Skeletal muscle cell (primary cell): ENCODE measurements around the gene TEX52.

Experiments used
- DNase-seq: peaks from one replicate; pipeline ENCODE4 v3.0.0-alpha.2; 2010; ENCODE audit warnings: low read depth
- H3K4me3 ChIP-seq: 2 replicates; pipeline ENCODE4 v1.5.1; 2011; ENCODE audit warnings: low read depth, mild to moderate bottlenecking, control low read depth, low read length, moderate library complexity

TEX52 gene

DNA sequence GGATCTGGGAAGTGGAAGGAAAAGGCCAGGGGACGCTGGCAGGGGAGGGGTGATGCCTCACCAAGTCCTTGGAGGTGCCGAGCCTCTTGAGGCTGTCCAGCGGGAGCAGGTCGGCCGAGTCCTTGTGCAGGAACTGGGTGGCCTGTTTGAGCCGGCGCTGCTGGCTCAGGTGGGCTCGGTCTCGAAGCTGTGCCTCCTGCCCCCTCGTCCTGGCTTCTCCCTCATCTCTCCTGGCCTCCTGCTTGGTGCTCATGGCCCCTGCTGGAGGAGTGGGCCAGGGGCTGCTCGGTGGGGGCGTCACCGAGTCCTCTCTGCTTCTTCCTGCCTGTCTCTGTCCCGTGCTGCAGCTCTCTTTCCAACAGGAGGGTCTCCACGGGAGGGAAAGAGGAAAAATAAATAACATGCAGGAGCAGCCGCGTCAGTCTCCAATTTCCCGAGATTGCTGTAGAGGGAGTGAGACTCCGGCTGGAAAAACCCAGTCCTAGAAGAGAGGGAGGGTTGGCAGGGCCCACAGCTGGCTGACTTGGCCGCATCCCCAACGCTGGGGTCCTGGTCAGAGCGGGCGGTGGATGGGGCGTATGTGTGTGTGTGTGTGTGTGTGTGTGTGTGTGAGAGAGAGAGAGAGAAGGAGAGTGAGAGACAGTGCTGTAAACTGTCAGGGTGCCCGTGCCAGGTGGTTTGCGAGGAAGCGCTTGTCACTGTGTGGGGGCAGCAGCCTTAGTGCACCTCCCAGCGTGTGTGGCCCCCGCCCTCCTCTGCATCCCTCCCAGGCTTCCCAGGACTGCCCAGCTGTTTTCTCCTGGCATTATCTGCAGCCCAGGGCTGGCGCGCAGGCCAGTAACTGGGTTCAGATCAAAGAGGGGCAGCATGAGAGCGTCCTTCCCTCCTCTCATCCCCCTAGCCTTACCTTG, 22.0 kb downstream of the TEX52 start, which contains the start of gene NRIP2:
TSS of gene NRIP2 (minus strand) at position 455 of the 911 bp plus-strand sequence. CDS start at position 403, 52 bp downstream.
- peak within 1 kb of the TSS; percentile 17 for H3K4me3 ChIP-seq
- DNase-seq: peak; percentile 61

DNA sequence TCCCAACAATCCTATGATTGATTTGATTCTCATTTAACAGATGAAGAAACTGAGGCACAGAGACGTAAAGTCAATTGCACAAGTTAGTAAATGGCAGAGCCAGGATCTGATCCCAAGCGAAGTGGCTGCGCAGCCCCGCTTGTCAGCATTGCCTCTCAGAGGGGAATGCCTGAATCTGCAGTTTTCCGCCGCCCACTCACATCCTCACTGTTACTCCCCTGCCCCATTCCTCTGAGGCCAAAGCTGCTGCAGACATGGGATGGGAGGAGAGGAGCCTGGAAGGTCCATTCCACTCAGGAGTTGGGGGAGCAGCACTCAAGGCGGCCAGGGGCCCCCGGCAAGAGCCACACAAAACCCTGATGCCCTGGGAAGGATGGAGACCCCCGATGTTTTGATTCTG, 23.0 kb downstream of the TEX52 start:
- DNase-seq: no peak
- no peak overlapping the region for H3K4me3 ChIP-seq

DNA sequence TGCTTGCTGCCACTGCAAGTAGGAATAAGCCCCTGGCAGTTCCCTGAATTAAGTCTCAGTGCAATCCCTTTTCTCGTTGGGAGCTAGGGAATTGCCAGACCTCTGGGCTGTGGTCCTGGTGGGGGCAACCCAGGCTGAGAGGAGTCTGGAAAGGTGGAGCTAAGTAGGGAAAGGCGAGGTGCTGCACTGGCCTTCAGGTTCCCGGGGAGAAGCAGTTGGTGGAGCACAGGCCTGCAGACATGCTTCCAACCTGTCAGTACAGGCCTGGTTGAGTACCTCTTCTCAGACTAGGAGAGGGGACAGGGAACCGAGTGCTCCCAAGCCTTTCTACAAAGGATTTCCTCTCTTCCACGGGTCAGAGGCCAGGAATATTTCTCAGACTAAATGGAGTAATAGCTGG, 23.5 kb downstream of the TEX52 start:
- no peak overlapping the region for H3K4me3 ChIP-seq
- no peak for DNase-seq

DNA sequence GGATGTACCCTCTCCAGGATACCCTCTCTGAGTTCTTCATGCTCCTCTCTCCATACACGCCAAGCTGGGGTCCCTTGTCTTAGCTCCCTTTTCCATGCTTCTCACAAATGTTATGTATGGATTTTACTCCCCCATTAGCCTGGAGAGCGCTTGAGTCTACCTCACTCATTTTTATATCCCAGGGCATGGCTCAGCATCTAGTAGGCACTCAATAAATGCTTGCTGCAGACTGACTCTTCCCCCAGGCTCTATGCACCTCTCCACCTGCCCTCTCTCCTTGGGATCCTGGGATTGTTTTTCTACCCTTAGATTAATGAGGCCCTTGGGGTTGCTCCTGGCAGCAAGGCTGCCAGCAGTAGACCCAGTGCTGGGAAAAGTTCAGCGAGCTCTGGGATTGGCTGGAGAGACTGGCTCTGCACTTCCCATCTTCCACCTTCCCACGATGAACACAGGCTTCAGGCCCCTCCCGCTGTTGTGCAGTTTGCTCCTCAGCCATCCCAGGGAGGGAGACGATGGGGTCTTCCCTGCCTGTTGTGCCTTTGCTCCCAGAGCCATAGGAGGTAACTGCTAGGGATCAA, 24.2 kb downstream of the TEX52 start:
- no peak overlapping the region for H3K4me3 ChIP-seq
- DNase-seq: no peak

DNA sequence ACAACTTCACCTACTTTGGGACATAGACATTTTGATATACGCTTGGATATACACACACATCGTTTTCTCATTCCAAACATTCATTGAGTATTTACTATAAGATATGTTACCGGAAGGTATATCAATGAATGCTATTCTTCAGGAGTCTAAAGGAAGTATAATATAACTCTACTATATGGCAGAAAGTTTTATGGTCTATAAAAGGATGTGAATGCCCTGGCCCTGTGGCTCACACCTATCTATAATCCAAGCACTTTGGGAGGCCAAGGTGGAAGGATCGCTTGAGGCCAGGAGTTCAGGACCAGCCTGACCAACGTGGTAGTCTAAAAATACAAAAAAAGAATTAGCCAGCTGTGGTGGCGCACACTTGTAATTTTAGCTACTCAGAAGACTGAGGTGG, 27.6 kb downstream of the TEX52 start:
- DNase-seq: no peak
- no peak overlapping the region for H3K4me3 ChIP-seq

DNA sequence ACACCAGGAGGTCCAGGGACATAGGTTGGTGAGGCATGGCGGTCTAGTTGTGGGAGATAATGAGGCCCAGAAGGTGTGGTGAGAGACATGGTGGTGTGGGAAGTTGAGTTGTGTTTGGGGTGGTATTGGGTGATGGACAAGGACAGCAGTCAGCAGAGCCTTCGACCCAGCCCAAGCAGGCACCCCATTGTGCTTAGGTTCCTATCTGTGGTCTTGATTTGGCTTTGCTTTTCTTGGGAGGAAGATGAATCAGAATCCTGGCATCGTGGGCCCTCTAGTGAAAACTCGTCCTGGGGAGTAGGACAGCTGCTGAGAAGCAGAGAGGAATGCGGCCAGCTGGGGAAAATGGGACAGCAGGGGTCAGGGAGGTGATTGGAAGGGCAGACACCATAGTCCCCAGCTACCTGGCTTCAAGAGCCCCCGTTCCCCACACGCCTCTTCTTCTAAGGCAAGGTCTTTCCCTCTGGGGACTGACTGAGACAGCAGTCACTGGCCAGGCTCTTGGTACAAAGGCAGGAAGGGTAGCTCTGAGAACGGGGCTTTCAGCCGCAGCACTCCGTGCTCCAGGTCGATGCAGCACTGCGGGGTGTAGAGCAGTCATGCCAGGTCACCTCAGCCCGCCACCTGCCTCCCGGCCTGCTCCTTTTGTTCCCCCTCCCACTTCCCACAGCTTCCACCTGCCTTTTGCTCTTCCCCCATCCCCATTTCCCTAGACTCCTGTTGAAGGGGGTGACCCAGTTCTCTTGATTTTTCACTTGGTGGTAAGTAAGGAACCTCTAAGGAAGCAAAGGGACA, 29.9 kb downstream of the TEX52 start:
- no peak for DNase-seq
- H3K4me3 ChIP-seq: no peak overlapping the region

DNA sequence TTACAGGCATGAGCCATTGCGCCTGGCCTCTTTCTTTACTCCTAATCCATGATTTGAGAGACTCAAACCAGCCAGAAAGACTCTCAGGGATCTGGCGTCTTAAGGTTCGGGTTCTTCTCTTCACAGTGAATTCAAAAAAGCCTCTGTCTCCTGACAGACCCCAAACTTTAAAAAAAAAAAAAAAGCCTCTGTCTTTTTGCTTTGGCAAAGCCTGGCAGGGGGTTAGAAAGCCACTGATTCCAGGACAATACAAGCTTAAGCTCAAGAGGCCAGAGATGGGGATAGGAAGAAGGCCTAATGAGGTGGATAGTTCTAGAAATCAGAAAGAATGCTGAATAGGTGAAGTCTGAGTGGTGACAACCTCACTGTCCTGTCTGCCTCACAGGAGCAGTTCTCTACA, 30.8 kb downstream of the TEX52 start:
- H3K4me3 ChIP-seq: no peak overlapping the region
- DNase-seq: no peak

DNA sequence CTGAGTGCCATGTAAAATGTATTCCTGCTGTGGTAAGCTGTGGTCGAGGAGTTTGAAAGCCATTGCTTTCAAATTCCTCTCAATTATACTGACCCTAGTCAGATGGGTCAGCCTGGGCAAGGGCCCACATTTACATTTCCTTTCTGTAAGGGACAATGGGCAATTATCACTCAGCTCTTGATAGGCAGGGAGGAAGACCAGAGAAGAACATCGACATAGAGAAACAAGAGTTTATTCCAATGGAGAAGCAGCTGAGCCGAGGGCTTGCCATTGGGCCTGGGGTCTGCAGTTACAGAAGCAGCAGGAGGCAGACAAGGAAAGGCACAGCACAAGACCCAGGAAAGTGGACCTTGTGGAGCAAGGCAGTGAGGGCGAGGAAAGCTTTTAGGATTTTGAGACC, 31.7 kb downstream of the TEX52 start:
- H3K4me3 ChIP-seq: no peak overlapping the region
- DNase-seq: no peak

DNA sequence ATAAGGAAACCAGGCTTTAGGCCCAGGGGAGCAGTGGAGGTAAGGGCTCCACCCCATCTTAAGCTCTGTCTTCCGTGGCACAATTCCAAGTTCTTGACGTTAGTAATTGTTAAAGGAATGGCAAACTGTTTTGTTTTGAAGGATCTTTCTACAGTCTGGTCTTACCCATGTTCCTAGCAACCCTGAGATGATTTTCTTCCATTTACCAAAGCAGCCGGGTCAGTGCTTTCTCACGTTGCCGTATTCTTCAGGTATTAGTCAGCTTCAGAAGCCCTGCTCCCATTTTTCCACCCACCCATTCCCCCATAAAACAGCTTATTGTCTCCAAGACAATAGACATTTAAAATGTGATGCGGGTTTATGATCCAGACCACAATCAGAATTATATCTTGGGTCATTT, 32.3 kb downstream of the TEX52 start:
- no peak overlapping the region for H3K4me3 ChIP-seq
- DNase-seq: no peak

DNA sequence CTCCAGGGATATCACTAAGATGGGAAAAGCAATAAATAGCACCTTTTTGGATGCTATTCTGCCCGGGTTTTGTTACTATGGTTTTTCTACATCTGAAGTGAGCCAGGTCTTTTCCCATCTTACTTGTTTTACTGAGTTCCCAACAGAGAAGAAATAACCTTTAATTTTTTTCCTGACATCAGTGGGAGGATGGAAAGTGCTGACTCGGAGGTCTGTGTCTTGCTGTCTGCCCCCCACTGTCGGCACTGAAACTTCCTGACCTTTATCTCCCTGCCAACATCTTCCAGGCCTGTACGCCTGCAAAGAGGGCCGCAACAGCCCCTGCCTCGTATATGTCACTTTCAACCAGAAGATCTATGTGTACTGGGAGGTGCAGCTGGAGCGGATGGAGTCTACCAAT, 33.4 kb downstream of the TEX52 start:
- H3K4me3 ChIP-seq: no peak overlapping the region
- no peak for DNase-seq

DNA sequence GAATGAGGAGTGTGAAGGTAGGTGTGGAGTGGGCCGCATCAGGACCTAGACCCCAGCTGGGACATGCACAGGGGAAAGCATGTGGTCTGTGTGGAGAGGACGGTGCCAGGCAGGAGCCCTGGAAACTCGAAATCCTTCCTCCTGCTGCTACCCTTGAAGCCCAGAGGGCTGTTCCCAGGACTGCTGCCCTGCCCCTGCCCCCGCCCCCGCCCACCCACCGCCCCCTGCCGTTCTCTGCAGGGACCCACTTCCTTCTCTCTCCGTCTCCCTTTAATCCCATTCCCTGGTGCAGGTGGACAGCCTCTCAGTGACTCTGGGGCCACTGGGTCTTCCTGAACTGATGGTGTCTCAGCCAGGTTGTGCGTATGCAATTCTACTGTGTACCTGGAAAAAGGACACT, 36.4 kb downstream of the TEX52 start:
- no peak for DNase-seq

DNA sequence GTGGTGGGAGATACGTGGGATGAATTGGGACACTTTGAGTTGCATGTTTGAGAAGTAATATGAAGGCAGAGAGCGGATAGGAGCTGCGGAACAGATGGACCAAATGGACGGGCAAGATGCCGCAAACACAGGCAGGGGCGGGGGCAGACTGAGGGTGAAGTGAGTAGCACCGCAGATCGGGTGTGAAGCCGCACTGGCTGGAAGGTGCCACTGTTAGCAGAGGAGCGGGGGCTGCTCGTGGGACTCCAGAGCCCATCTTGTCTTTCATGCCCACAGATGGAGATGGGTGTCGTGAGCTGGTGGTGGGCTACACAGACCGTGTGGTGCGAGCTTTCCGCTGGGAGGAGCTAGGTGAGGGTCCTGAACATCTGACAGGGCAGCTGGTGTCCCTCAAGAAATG, 37.0 kb downstream of the TEX52 start:
- no peak for DNase-seq
- no peak overlapping the region for H3K4me3 ChIP-seq

More for the DNA sequence above, 36.4 kb downstream of the TEX52 start:
- no peak overlapping the region for H3K4me3 ChIP-seq

DNA sequence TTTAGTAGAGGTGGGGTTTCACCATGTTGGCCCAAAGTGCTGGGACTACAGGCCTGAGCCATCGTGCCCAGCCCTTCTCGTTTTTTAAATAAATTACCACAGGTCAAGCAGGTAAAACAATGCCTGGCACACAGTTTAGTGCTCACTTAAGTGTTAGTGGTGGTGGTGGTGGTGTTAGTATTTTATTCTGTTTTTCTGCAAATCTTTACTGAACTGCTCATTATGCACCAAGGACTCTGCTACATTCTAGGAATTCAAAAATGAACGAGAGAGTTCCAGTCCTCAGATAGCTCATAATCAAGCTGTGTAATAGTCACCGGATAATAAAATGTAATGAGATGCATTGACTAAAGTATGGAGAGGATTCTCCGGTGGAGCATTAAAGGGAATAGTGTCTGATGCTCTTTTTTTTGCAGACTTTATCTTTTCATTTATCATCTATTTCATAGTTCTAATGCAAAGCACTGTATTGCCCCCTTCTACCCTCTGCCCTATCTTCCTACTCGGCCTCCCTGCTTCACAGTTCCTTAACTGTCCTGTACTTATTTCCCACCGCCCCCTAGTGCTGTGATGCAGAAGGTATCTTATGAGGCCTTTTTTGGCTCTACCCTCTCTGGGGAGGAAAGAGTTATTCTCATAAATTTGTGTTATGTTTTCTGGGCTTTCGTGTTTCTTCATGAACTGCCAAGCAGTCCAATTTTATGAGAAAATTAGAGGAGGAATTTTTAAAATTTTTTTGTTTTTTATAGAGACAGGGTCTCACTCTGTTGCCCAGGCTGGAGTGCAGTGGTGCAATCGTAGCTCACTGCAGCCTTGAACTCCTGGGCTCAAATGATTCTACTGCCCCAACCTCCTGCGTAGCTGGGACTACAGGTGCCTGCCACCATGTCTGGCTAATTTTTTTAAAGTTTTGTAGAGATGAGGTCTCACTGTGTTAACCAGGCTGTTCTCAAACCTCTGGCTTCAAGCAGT, 43.3 kb downstream of the TEX52 start:
- peak overlapping the region; percentile 67 for H3K4me3 ChIP-seq
- no peak for DNase-seq

DNA sequence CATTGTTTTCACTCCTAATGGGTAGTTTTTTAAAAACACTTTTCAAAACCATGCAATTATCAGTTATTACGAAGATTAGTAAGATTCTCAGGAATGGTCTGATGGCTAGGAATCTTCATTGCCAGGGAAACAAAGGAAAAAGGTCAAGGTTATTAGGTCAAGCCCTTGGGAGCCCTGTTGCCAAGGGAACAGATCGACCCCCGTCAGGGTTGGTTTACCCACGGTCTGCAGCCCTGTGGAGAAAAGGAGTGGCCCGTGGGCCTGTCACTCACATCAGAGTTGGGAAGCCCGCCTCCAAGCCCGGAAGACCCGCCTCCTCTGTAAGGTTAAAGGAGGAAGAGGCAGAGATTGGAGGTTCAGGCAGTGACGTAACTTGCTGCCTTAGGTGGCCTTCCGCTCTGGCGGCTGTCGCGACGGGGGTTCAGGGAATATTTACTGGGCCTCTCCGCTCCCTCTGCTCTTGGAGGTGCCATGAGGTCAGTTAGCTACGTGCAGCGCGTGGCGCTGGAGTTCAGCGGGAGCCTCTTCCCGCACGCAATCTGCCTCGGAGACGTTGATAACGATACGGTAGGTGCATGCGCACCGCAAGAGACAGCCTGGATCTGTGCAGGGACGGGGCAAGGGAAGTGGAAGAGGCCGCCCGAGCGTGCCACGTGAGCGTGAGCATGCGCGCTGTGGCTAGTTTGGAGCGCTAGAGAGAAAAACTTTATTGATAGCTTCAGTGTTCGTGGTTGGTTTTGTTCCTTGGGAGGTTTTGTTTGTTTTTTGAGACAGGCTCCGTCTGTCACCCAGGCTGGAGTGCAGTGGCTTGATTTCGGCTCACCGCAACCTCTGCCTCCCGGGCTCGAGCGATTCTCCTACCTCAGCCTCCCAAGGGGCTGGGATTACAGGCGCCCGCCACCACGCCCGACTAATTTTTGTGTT, 44.3 kb downstream of the TEX52 start, which contains the start of gene ITFG2:
TSS of gene ITFG2 (plus strand) at position 379 of the 924 bp plus-strand sequence. CDS start at position 472, 93 bp downstream.
- peak; percentile 94 for DNase-seq
- peak within 1 kb of the TSS; percentile 67 for H3K4me3 ChIP-seq

DNA sequence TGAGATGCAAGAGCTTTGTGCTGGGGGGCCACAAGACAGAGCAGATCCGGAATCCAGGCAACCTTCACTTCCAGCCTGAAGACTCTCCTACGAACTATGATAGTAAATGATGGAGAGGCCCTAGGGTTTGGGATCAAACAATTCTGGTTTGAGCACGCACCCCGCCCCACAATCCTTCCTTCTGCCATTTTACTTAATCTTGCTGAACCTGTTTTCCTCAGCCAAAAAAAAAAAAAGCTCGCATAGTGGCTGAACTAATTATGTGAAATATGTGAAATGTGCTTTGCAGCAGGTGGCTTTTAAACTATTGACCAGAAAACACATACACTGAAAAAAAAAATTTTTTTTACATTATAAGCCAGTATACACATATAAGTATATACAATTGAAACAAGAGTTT, 45.0 kb downstream of the TEX52 start:
- H3K4me3 ChIP-seq: peak overlapping the region; percentile 67
- no peak for DNase-seq

DNA sequence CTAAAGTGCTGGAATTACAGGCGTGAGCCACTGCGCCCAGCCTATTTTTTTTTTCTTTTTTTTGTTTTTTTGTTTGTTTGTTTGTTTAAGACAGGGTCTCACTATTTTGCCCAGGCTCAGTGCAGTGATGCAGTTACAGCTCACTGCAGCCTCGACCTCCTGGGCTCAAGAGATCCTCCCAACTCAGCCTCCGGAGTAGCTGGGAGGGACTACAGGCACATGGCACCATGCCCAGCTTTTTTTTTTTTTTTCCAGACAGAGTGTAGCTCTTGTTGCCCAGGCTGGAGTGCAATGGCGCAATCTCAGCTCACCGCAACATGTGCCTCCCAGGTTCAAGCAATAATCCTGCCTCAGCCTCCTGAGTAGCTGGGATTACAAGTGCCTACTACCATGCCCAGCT, 50.1 kb downstream of the TEX52 start:
- H3K4me3 ChIP-seq: no peak overlapping the region
- no peak for DNase-seq

DNA sequence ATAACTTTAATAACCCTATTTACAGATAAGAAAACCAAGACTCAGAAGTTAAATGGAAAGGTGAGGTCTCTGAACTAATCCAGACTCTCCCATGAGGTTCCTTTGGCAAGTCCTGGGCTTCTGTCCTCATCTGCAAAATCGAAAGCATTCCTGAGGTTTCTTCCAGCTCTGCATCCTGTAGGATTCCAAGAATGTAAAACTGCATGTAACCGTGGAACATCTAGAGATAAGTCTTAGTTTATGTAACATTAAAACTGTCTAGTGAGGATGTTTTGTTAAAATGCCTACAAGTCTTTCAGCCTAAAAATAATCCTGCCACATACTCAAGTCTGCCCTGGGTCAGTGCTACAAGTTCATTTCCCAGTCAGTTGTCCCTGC, 51.7 kb downstream of the TEX52 start:
- DNase-seq: no peak
- H3K4me3 ChIP-seq: no peak overlapping the region
